ENCODE results near the gene NECTIN1.

NECTIN1 gene

GRCh38 chr11:119643212-119643875, 85.7 kb downstream of the NECTIN1 start:
- DNase-seq (ENCODE audit: low read depth in 2 of 2), result no peak

- DNase-seq (ENCODE audit: low read depth in 2 of 2), result no peak
Measured at GRCh38 chr11:119641983-119642745, 86.8 kb downstream of the NECTIN1 start.

GRCh38 chr11:119640541-119640940, 88.5 kb downstream of the NECTIN1 start:
- DNase-seq (ENCODE audit: low read depth in 2 of 2), result no peak

GRCh38 chr11:119639642-119640205, 89.3 kb downstream of the NECTIN1 start:
- no peak for DNase-seq (ENCODE audit: low read depth in 2 of 2)

GRCh38 chr11:119638851-119639250, 90.1 kb downstream of the NECTIN1 start:
- no peak for DNase-seq (ENCODE audit: low read depth in 2 of 2)

- DNase-seq (ENCODE audit: low read depth in 2 of 2), result no peak
Measured at GRCh38 chr11:119637481-119637880, 91.5 kb downstream of the NECTIN1 start.

- DNase-seq (ENCODE audit: low read depth in 2 of 2), result no peak
Measured at GRCh38 chr11:119635776-119636175, 93.2 kb downstream of the NECTIN1 start.

GRCh38 chr11:119635041-119635740, 93.8 kb downstream of the NECTIN1 start:
- no peak for DNase-seq (ENCODE audit: low read depth in 2 of 2)

- no peak for DNase-seq (ENCODE audit: low read depth in 2 of 2)
Measured at GRCh38 chr11:119634301-119634700, 94.7 kb downstream of the NECTIN1 start.

- no peak for DNase-seq (ENCODE audit: low read depth in 2 of 2)
Measured at GRCh38 chr11:119629834-119630624, 99.0 kb downstream of the NECTIN1 start.

GRCh38 chr11:119629085-119629484, 99.9 kb downstream of the NECTIN1 start:
- DNase-seq (ENCODE audit: low read depth in 2 of 2), result no peak

GRCh38 chr11:119627286-119627685, 101.7 kb downstream of the NECTIN1 start:
- no peak for DNase-seq (ENCODE audit: low read depth in 2 of 2)

GRCh38 chr11:119626871-119627270, 102.1 kb downstream of the NECTIN1 start:
- no peak for DNase-seq (ENCODE audit: low read depth in 2 of 2)

- no peak for DNase-seq (ENCODE audit: low read depth in 2 of 2)
Measured at GRCh38 chr11:119626197-119626841, 102.7 kb downstream of the NECTIN1 start.

- no peak for DNase-seq (ENCODE audit: low read depth in 2 of 2)
Measured at GRCh38 chr11:119625206-119625978, 103.6 kb downstream of the NECTIN1 start.

- no peak for DNase-seq (ENCODE audit: low read depth in 2 of 2)
Measured at GRCh38 chr11:119624629-119625028, 104.4 kb downstream of the NECTIN1 start.

- DNase-seq (ENCODE audit: low read depth in 2 of 2), result no peak
Measured at GRCh38 chr11:119624102-119624615, 104.8 kb downstream of the NECTIN1 start.

- no peak for DNase-seq (ENCODE audit: low read depth in 2 of 2)
Measured at GRCh38 chr11:119623682-119624081, 105.3 kb downstream of the NECTIN1 start.

- no peak for DNase-seq (ENCODE audit: low read depth in 2 of 2)
Measured at GRCh38 chr11:119622454-119623143, 106.4 kb downstream of the NECTIN1 start.

Measured in stimulated activated CD8-positive, alpha-beta memory T cell treated with anti-CD3 and anti-CD28 coated beads, Interleukin-2, amount 100 ng/mL, for 48 hours (primary cell).